ENCODE data around the gene LSR. TPM values are rescaled to one million over a fixed set of nuclear protein-coding genes. Genes with fewer than 3 reads are reported as not detected.

The LSR gene
- total RNA-seq, 4 donors from 2014 or later: 36.0 to 113 (median 79.4) TPM

DNA sequence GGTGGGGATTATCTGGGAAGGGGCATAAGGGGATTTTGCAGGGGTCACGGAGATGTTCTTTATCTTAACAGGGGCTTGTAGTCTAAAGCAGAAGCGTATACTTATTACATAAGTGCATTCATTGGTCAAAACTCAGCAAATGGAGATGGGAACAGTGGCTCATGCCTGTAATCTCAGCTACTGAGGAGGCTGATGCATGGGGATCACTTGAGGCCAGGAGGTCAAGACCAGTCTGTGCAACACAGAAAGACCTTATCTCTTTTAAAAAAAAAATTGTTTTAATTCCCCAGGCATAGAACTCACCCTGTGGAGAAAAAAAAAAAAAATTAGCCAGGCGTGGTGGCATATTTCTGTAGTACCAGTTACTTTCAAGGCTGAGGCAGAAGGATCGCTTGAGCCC is 39.2 kb upstream of the LSR start:
- Histone ChIP-seq H3K27me3 (peaks cover 0 to 7% (median 0%) of the 10 kb centered on the region in 4 donors), H3K4me1 (peaks cover 17 to 37% (median 20%) of the 10 kb centered on the region in 3 donors), H3K9me3 (no peaks in the 10 kb centered on the region), H3K36me3 (no peaks in the 10 kb centered on the region), H3K4me3 (no peak overlapping the region), H3K27ac (no peak overlapping the region)
- intact Hi-C loops (cut with DNase I): no loop called here
- TF ChIP-seq, protein P1, sequence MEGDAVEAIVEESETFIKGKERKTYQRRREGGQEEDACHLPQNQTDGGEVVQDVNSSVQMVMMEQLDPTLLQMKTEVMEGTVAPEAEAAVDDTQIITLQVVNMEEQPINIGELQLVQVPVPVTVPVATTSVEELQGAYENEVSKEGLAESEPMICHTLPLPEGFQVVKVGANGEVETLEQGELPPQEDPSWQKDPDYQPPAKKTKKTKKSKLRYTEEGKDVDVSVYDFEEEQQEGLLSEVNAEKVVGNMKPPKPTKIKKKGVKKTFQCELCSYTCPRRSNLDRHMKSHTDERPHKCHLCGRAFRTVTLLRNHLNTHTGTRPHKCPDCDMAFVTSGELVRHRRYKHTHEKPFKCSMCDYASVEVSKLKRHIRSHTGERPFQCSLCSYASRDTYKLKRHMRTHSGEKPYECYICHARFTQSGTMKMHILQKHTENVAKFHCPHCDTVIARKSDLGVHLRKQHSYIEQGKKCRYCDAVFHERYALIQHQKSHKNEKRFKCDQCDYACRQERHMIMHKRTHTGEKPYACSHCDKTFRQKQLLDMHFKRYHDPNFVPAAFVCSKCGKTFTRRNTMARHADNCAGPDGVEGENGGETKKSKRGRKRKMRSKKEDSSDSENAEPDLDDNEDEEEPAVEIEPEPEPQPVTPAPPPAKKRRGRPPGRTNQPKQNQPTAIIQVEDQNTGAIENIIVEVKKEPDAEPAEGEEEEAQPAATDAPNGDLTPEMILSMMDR (IDR thresholded peaks at IDR 0.05): no peak
- TF ChIP-seq POLR2A (IDR thresholded peaks at IDR 0.05): no peak
- WGBS, 2 donors: 78 to 81% methylated on average over 4 of the region's 4 CpGs
- no peak for DNase-seq

DNA sequence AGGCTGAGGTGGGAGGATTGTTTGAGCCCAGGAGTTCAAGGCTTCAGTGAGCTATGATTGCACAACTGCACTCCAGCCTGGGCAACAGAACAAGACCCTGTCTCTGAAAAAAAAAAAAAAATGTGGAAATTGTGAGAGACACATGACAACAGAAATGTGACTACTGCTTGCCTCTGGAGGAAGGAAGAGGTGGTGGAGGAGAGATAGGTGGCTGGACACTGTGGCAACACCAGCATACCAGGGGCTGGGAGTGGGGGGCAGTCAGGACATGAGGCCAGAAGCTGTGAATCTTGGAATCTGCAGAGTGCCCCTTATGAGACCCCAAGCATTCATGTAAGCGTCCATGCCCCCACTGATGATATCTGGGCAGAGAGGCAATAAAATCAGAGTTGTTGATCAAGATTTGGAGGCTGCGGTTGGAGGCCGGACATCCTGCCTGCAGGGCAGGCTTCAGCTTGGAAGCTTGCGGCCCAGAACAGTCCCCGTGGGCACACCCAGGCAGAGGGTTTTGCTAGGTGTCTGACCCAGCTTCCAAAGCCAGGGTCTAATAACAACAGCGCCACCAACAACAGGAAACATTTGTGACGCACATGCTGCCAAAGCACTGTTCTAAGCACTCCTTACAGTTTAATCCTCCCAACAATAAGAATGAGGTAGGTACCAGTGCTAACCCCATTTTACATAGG is 37.1 kb upstream of the LSR start:
- 50 to 52% methylated on average over 5 to 7 of the region's 7 CpGs for WGBS, 2 donors
- intact Hi-C loops (cut with DNase I): no loop called here
- no peak for DNase-seq
- H3K36me3 ChIP-seq: no peaks in the 10 kb centered on the region
- H3K4me1 ChIP-seq: peaks cover 14 to 44% (median 20%) of the 10 kb centered on the region in 3 donors
- no peak overlapping the region for H3K4me3 ChIP-seq
- peaks cover 0 to 2% (median 0%) of the 10 kb centered on the region in 3 donors for H3K9me3 ChIP-seq
- TF ChIP-seq POLR2A (IDR thresholded peaks at IDR 0.05): peak in 1 of 4 donors; percentile 61
- TF ChIP-seq, protein P1 (IDR thresholded peaks at IDR 0.05): no peak
- H3K27ac ChIP-seq: peak overlapping the region; percentile 62 to 85 (median 76)
- H3K27me3 ChIP-seq: no peaks in the 10 kb centered on the region

DNA sequence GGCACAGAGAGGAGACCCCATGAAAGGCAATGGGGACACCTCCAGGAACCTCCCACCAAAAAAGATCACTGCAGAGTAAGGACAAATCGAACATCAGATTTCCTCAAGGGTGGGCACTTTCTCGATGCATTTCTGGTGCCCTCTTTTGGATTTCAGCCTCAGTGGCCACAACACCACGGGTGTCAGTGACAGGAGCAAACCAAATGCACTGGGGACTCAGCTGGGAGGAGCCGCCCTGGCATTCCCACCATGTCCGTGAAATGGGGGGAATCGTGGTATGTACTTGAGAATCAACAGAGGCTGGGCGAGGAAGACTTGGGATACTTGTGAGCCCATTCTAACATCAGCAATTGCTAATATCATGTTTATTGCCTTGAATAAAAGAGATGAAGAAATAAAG is 36.6 kb upstream of the LSR start:
- no peaks in the 10 kb centered on the region for H3K27me3 ChIP-seq
- H3K4me3 ChIP-seq: no peak overlapping the region
- H3K36me3 ChIP-seq: no peaks in the 10 kb centered on the region
- H3K4me1 ChIP-seq: peaks cover 14 to 46% (median 20%) of the 10 kb centered on the region in 3 donors
- DNase-seq: no peak
- intact Hi-C loops (cut with DNase I): no loop called here
- 66 to 81% methylated on average over 5 to 6 of the region's 7 CpGs for WGBS, 2 donors
- peaks cover 0 to 6% (median 0%) of the 10 kb centered on the region in 3 donors for H3K9me3 ChIP-seq
- TF ChIP-seq, protein P1 (IDR thresholded peaks at IDR 0.05): no peak
- TF ChIP-seq POLR2A (IDR thresholded peaks at IDR 0.05): no peak
- peak overlapping the region; percentile 62 to 85 (median 76) for H3K27ac ChIP-seq

DNA sequence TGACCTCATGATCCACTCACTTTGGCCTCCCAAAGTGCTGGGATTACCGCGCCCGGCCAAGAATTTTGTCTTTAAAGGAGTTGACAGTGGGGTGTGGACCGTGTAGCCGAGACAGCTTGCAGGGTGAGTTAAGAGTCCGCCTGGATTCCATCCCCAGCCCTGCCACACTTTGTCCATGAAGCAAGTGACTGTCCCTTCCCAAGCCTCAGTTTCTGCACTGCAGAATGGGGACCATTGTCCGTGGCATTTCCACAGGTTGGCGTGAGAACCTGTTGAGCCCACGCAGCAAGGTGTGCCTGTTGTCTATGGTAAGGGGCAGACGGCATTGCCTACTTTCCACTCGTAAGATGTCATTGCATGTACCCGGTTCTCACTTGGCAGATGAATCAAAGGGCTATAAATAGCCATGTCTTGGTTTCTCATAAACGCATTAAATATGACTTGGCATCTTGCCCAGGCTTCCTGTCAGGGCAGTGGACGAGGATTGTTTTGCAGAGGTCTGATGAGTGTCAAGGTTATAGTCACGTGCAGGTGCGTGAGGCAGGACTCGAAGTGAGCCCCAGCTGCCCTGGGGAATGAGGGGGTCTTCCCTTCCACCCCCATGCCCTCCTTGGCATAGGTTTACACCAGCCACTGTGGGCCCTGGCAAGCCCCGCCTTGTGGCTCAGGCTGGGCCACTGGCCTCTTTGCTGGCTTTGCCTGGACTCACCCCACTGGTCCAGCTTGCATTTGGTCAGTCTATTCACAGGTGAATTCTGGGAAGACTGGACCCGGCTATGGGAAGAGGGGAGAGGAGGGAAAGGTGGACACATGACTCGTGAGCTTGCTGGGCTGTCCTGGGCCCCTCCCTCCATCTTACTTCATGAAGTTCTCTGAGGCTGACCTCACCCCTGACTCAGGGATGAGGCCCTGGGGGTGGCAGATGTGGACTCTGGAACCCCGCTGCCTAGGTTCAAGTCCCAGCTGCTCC is 34.9 kb upstream of the LSR start:
- 16 to 22% methylated on average over 15 to 18 of the region's 21 CpGs for WGBS, 2 donors
- peak; percentile 70 for DNase-seq
- no peaks in the 10 kb centered on the region for H3K36me3 ChIP-seq
- intact Hi-C loops (cut with DNase I): no loop called here
- peak overlapping the region in 1 of 4 donors; percentile 28 for H3K4me3 ChIP-seq
- peak overlapping the region; percentile 60 to 93 (median 80) for H3K27ac ChIP-seq
- H3K27me3 ChIP-seq: no peaks in the 10 kb centered on the region
- peaks cover 14 to 46% (median 20%) of the 10 kb centered on the region in 3 donors for H3K4me1 ChIP-seq
- peak in 1 of 4 donors; percentile 60 for TF ChIP-seq POLR2A (IDR thresholded peaks at IDR 0.05)
- TF ChIP-seq, protein P1 (IDR thresholded peaks at IDR 0.05): no peak
- H3K9me3 ChIP-seq: peaks cover 0 to 6% (median 0%) of the 10 kb centered on the region in 3 donors
